ENCODE results near the gene HLF.

HLF gene

DNA sequence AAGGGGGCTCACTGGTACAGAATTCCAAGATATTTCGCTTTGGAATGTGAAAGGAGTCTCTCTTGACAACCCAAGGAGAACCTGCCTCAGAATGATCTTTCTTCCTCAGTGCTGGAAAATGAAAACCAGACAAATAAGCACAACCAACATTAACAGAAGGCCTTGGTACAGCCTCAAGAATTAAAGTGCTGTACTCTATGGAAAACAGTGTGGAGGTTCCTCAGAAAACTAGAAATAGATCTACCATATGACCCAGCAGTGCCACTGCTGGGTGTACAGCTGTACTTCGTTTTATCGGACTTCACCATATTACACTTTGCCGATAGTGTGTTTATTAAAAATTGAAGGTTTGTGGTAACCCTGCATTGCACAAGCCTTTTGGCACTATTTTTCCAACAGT, 25.2 kb downstream of the HLF start:
- no peak for DNase-seq (ENCODE audit: extremely low read depth in 1 of 2, low read depth in 1 of 2)

DNA sequence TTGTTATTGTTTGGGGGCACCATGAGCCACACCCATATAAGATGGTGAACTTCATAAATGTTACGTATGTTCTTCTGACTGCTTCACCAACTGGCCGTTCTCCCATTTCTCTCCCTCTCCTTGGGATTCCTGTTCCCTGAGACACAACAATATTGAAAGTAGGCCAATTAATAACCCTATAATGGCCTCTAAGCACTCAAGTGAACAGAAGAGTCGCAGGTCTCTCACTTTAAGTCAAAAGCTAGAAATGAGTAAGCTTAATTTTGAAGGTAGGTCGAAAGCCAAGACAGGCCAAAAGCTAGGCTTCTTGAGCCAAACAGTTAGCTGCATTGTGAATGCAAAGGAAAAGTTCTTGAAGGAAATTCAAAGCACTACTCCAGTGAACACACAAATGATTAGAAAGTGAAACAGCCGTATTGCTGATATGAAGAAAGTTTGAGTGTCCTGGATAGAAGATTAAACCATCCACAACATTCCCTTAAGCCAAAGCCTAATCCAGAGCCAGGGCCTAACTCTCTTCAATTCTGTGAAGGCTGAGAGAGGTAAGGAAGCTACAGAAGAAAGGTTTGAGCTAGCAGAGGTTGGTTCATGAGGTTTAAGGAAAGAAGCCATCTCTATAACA, 25.8 kb downstream of the HLF start:
- no peak for DNase-seq (ENCODE audit: extremely low read depth in 1 of 2, low read depth in 1 of 2)

DNA sequence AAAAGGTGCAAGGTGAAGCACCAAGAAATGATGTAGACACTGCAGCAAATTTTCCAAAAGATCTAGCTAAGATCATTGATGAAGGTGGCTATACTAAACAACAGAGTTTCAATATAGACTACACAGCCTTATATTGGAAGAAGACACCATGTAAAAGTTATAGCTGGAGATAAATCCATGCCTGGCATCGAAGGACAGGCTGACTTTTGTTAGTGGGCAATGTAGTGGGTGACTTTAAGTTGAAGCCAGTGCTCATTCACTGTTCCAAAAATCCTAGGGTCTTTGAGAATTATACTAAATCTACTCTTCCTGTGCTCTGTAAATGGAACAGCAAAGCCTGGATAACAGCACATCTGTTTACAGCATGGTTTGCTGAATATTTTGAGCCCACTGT, 26.4 kb downstream of the HLF start:
- DNase-seq (ENCODE audit: extremely low read depth in 1 of 2, low read depth in 1 of 2), result no peak

DNA sequence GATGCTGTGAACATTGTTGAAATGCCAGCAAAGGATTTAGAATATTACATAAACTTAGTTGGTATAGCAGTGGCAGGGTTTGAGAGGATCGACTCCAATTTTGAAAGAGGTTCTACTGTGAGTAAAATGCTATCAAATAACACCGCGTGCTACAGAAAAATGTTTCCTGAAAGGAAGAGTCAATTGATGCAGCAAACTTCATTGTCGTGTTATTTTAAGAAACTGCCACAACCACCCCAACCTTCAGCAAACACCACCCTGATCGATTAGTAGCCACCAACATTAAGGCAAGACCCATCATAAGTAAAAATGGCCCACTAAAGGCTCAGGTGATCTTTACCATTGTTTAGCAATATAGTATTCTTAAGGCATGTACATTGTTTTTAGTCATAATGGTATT, 27.3 kb downstream of the HLF start:
- no peak for DNase-seq (ENCODE audit: extremely low read depth in 1 of 2, low read depth in 1 of 2)

DNA sequence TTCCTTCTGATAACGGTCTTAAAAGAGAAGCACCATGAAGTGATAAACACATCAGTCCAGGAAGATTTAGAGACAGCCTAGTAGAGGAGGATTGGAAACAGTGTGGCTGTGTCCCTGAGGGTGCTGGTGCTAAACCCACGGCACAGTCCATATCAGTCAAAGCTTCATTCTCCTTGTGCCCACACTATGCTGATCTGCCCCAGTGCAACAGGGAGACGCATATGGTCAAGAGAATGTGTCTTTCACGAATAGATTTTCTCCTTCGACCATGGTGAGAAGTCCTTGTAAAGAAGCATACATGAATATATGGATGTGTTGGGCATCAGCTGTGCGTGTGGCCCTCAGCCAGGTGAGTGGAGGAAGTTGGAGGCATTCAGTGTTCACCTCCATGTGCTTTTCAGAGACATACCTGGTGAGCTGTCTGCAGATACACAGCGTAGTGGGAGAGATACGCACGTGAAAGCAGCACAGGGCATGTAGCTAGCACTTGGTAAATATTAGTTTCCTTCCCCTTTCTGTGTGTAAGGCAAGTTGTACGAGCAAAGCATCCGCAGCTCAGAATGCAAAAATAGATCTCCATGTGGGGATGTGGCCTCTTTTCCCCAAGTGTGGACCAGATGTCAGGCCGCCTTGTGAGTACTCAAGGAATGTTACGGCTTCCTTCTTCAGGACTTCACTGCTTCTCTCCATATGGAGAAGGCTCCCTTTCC, 29.4 kb downstream of the HLF start:
- no peak for DNase-seq (ENCODE audit: extremely low read depth in 1 of 2, low read depth in 1 of 2)

DNA sequence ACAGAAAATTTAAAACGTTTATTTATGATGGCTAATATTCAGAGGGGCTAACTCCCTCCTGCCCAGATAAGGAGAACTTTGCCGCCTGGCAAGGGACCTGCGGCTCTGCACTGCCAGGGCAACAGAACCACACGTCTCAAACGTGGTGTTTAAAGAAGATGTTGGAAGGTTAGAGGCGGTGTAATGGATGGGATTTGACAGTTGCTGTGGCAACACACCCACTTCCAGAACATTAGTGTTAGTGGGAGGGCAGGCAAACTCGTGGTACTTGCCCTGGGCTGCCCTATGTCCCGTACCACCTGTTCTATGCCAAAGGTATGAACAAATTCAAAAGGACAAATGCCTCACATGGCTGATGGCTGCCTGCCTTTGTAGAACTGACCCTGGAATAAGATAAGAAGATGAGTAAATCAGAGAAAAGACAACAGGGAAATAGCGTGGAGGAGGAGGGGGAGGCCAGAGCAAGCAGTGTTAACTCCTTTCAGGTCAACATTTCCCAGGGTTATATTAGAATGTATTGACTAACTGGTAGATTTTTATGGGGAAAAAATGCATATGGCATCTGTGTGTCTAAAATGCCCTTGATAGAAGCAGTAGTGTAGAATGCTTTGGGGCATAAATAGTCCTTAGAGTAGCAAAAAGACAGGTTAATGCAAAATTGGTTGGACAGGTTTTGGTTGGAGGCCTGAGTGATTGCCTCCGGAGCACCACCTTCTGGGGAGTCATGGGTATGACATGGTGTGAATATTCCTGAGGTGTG, 30.8 kb downstream of the HLF start:
- DNase-seq (ENCODE audit: extremely low read depth in 1 of 2, low read depth in 1 of 2), result no peak

DNA sequence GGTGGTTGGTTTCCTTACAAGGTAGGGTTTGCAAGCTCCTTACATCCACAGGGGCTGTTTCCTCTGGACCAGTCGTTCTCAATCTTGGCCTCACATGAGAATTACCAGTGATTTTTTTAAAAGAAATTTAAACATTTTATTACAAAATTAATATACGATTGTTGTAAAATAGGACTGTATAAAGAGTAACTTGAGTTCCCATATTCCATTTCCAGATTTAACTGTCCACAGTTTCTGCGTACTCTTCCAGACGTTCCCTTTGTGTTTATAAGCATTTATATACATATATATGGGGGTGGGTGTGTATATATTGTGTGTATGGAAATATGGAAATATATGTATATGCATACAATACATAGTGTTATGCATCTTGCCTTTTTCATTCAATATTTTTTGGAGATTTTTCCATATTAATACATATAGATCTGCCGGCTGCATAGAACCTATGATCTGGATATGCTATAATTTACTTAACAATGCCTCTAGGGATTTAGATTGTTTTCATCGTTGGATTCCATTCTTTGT, 31.5 kb downstream of the HLF start:
- no peak for DNase-seq (ENCODE audit: extremely low read depth in 1 of 2, low read depth in 1 of 2)

DNA sequence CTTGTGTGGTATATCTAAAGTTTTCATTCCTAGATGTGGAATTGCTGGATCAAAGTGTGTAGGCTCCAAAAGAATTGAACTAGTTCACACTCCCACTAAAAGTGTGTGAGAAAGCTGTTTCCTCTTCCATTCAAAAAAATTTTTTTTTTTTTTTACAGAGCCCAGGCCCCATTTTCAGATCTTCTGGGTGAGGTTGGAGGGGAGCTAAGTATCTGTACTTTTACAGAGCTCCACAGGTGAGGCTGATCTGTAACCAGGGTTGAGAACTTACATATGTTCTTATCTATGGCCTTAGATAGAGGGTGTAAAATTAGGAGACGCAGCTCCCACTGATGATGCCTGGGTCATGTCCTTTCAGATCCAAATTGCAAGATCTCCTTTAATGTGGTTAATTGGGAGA, 31.9 kb downstream of the HLF start:
- DNase-seq (ENCODE audit: extremely low read depth in 1 of 2, low read depth in 1 of 2), result no peak

DNA sequence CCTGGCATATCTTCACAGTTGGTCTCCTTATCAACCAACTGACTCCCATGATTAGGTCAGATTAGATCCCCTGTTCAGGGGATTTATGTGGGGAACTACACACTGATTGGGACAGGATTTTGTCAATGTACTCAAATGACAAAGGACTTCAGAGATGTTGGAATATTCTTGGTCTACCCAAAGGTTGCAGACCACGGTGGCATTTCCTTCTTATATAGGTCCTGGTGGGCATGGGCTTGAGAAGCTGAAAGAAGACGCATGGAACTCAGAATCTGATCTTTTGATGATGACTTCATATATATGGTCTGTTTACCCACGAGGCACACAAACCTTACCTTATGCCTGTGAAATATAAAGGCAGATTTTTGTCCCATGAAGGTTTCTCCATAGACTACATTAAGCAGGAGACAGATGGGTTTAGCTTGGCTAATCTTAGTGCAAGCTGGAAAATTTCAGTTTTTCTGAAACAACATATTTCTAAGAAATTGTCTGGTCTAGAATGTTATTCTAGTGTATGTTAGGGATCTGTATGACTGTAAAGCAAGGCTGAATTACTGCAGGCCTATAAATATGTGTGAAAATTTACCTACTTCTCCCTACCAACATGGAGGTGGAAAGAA, 33.5 kb downstream of the HLF start:
- DNase-seq (ENCODE audit: extremely low read depth in 1 of 2, low read depth in 1 of 2), result no peak

DNA sequence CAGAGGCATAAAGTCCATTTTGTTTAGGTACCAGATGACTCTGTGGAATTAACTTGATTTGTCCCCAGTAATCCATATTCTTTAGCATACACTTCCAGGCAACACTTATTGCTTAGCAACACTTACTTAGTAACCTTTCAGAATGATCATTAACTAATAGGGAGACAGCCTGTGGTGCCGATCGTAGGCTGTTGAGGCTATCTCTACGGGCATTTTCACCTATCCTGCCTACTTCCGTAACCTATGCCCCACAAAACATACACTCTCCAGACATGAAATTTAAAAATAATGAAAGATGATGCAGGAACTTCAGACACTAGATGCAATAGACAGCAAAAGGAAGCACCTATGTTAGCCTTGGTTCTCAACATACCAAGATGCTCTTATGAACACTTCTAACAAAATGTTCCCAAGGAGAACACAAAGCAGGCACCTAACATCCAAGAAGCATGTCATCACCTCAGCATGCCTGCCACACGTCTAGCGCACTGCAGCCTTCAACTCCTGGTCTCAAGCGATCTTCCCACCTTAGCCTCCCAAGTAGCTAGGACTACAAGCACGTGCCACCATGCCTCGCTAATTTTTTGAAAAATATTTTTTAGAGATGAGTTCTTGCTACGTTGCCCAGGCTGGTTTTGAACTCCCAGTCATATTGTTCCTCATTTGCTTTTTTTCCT, 34.5 kb downstream of the HLF start:
- no peak for DNase-seq (ENCODE audit: extremely low read depth in 1 of 2, low read depth in 1 of 2)

DNA sequence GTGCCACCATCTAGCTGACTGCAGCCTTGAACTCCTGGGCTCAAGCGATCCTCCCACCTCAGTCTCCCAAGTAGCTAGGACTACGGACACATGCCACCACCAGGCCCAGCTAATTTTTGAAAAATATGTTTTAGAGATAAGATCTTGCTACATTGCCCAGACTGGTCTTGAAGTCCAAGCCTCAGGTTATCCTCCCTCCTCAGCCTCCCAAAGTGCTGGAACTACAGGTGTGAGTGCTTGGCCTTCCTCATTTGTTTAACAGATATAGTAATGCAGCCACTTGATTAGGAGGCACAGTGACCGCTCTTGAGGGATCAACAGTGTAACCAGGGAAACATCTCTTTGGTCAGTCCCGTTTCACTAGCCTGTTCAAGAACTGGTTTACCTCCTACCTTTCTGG, 35.1 kb downstream of the HLF start:
- no peak for DNase-seq (ENCODE audit: extremely low read depth in 1 of 2, low read depth in 1 of 2)

DNA sequence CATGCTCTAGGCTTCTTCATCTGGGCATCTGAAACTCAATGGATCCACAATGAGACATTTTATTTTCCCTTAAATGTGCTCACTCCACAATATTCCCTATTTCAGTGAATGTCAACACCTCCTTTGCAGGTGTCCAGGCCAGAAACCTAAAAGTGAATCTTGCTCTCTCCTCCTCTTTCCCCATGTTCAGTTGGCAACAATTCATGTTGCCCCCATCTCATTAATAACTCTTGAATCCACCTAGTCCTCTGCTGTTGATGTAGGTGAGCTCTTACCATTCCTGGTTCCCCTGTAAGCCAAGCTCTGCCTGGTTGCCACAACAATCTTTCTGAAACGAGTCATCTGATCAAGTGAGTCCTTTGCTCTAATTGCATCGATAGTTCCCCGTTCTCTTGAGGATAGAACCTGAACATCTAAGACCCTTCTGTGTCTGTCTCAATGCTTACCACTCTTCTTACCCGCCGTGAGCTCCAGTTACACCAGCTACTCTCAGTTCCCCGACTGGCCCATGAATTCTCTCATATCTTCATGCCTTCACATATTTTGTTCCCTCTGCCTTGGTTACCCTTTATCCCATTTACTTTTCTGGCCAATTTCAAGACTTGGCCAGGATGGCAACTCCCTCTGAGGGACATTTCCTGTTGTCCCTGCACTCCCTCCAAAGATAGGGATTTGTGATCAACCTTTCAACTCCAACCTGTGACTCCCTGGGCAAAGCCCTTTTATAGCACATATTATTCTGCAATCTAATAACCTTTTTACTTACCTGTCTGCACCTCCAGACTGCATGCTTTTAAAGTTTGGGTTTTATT, 35.9 kb downstream of the HLF start:
- DNase-seq (ENCODE audit: extremely low read depth in 1 of 2, low read depth in 1 of 2), result no peak

DNA sequence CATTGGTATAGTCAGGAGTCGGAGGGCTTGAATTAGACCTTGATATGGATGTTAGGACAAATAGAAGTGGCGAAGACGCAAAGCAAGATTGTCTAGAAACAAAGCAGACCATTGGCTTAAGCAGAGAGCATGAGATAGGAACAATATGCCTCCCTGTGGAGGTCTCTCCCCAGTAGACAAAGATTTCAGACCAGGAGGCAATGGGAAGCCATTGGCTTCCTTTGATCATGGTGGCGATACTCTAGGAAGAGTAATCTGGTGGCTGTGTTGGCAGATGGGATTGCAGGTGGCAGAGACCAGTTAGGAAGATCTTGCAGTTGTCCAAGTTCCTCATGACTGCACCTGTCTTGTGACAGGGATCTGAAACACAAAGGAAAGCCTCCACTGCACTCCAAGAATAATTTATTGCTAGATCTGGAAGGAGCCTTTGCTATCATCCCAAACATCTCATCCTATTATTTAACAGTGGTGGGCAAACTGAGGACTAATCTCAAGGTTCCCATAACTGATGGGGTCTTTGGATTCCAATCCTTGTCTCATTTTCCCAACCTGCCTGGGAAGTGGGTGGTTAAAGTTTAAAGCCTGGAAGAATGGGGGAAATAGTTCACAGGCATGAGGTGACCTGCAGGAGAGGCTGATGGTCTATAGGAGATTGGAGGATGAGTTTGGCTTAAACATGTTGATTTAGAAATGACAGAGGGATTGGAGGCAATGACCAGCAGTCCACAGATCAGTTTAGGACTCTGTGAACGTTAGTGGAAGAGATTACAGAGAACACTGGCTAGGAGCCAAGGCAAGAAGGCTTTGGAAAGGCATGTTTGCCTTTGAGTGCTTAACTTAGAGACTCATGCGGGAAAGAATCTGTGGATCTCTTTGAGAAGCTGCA, 37.0 kb downstream of the HLF start:
- no peak for DNase-seq (ENCODE audit: extremely low read depth in 1 of 2, low read depth in 1 of 2)

DNA sequence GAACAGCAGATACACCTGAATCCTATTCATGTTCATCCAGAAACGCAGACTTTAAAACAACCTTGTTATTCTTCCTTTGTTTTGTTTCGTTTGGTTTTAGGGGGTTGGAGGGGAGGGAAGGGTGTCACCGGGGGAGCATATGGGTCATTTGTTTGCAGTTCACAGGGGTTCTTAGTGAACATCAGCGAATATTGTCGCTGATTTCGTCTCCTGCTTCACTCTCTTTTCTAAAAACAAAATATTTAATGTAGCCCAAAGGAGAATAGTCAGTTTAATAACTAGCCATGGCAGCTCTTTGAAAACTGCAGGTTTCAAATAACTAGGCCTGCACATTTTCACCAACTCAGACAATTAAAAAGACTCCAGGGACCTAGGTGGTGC, 37.6 kb downstream of the HLF start:
- DNase-seq (ENCODE audit: extremely low read depth in 1 of 2, low read depth in 1 of 2), result no peak

DNA sequence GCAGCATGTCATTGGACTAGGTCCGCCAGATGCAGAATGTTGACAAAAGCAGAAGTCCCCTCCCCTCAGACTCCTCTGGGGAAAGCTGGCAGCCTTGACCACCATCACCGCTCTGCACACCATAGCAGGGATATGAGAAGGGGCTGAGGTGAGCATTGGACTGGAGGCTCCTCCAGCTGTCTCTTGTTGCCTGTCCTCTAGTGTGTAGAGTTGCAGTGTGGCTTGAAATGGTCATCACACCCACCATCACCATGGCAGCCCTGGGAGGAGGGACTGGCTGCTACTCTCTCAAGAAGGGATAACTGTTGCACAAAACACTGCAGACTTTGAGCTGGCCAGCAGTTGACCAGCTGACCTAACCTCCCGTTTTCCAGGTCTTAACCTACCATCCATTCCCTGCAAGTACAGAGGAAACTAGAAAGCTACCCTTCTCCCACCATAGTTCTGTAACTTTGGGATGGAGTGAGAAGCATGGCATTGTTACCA, 38.3 kb downstream of the HLF start:
- no peak for DNase-seq (ENCODE audit: extremely low read depth in 1 of 2, low read depth in 1 of 2)

DNA sequence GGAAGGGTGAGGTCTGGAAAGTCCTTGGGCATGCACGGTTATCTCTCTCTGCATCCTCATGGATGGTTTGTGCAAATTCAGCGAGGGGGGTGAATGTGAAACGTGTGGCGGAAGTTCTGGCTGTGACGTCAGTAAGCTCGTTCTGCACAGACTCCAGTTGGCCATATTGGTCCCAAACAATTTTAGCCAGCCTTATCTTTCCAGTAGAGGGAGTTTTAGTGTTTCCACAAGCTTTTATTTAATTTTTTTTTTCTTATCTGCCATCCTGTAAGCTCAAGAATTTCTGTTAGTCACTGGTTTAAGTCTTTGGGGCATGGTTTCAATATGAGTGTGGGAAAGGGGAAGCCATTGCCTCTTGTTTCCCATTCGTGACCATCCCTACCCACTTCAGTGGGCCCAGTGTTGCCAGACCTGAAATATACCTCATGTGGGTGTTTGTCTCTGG, 39.0 kb downstream of the HLF start:
- DNase-seq (ENCODE audit: extremely low read depth in 1 of 2, low read depth in 1 of 2), result no peak

DNA sequence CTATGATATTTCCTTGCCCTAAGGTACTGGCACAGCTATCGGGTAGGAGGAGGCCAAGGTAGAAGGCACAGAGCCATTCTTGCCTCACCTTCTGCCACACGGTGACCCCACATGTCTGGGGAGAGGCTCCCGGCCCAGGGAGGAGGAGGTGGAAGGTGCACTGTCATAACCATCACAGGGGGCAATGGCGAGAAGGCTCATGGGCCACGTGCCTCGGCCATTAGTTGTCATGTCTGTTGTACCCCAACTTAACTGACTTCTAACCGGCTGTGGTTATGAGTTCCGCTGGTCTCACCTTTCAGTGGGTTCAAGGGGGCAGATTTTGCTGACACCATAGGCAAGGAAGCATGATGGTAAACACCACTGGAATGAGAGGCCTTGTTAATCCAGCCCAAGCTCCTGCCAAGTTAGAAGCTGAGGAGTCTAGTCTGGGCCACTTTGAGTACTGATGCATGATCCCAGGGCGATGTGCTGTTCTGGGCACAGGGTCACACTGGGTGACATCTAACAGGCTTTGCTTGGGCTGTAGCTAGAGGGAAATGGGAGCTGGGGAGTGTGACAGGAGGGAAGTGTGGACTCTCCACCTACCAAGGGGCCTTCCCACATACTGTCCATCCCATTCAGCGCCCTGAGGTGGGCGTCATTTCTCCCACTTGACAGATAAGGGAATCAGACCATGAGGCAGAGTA, 39.6 kb downstream of the HLF start:
- no peak for DNase-seq (ENCODE audit: extremely low read depth in 1 of 2, low read depth in 1 of 2)

DNA sequence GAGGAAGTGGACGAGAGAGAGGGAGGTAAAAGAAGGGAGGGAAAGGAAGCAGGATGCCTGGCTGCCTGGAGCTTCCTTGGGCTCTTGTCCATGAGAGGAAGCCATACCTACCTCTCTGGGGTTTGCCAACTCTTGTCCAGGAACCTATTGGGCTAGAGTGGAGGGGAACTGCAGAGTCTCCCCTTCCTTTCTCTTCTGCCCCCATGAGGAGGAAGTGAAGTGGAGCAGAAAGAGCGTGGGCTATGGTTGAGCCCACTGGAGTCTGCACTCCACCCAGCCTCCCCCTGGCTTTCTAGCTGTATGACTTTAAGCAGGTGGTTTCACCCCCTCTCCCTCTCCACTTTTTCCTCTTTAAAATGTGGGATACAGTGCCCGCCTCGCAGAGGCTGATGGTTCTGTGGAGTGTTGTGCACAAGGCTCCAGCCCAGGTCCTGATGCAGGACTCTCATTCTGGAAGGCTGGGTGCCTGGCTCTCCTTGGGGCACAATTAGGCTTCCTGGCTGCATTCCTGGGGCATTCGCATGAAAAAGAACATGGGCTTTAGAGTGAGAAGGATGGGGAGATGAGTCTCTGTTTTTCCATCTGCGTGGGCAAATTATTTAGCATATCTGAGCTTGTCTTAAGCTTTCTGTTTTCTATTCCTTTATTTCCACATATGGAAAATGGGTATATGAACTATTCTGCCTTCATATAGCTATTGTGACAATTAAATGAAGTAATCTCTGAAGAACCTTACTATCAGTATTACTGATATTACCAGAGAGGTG, 40.7 kb downstream of the HLF start:
- DNase-seq (ENCODE audit: extremely low read depth in 1 of 2, low read depth in 1 of 2), result no peak

All from stimulated activated CD8-positive, alpha-beta memory T cell treated with anti-CD3 and anti-CD28 coated beads, Interleukin-7, amount 100 ng/mL, for 48 hours (primary cell).